Liver (tissue), 3 donors: ENCODE measurements around the gene RCAN2.

ENCODE experiments used
- ATF3 ChIP-seq: IDR thresholded peaks from 2 replicates; pipeline ENCODE4 v1.6.1; 2016; ENCODE audit warnings: antibody characterized with exemption
- CTCF ChIP-seq: fragments of 150-350 bp; IDR thresholded peaks from 2 replicates; pipeline ENCODE4 v1.5.1; 2017; ENCODE audit warnings: improper control_type of control experiment, low read depth, low read length; ENCODE audit not compliant: missing input control
- FOXA1 ChIP-seq: IDR thresholded peaks from 2 replicates; pipeline ENCODE4 v1.6.1; 2016; ENCODE audit warnings: antibody characterized with exemption
- RAD21 ChIP-seq, 2 donors: IDR thresholded peaks; 2 replicates each; pipeline ENCODE4 v1.6.1; 2016; ENCODE audit warnings: antibody characterized with exemption in 2 of 2, mild to moderate bottlenecking in 2 of 2
- ZBTB33 ChIP-seq: IDR thresholded peaks from 2 replicates; pipeline ENCODE4 v1.6.1; 2016; ENCODE audit warnings: antibody characterized with exemption
- donor health status: healthy.
- donor health status: healthy.

GRCh38 chr6:46378161-46378881 is 112.9 kb downstream of the RCAN2 start:
- TF ChIP-seq CTCF (no peak), RAD21 (IDR thresholded peaks at IDR 0.05) (no peak), ATF3 (no peak), FOXA1 (no peak), ZBTB33 (no peak)
